Measurements from ENCODE around the gene GART.
"Not testable (repeated sequence)": the region's sequence is repeated elsewhere in the genome, so short reads cannot be mapped to it uniquely, and the experiment has no call there.

GART gene

DNA sequence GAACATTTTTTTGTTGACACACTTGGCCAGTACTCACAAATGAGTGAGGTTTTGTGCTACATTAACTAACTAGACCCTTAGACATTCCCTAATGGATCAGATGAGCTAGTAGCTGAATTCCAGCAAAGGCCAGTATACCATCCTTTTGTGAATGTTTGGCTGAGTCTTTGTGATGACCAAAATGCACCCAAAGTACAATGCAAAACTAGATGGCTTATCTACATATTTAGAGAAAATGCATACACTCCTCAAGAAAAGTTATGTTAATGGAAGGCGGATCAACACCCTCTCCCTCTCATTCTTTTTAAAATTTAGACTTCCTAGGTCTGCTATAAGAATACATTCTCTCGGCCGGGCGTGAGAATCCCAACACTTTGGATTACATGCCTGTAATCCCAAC is 30.3 kb downstream of the GART start:
- no peak for DNase-seq

DNA sequence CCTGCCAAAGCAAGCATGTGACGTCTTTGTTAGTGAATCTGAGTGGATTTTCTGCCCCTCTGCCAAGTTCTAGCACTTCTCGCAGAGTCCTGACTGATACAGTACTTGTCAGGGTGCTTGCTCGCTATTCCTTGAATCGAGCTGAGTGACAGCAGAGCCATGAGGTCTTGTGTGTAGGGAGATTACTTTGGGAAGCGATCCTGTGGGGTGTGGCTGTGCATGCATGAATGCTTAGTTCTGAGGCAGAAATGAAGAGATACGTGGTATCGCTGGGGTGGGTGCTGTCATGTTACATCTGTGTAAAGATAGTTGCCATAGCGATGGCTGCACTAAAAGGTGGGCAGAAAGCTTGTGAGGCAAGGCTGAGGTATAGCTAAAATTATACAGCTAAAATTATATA is 31.1 kb downstream of the GART start:
- no peak for DNase-seq

DNA sequence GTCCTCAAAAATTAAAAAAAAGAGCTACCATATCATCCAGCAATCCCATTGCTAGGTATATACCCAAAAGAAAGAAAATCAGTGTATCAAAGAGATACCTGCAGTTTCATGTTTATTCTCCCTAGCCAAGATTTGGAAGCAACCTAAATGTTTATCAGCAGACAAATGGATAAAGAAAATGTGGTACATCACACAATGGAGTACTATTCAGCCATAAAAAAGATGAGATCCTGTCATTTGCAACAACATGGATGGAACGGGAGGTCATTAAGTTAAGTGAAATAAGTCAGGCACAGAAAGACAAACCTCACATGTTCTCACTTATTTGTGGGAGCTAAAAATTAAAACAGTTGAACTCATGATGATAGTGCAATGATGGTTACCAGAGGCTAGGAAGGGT is 34.9 kb downstream of the GART start:
- not testable (repeated sequence) for DNase-seq

DNA sequence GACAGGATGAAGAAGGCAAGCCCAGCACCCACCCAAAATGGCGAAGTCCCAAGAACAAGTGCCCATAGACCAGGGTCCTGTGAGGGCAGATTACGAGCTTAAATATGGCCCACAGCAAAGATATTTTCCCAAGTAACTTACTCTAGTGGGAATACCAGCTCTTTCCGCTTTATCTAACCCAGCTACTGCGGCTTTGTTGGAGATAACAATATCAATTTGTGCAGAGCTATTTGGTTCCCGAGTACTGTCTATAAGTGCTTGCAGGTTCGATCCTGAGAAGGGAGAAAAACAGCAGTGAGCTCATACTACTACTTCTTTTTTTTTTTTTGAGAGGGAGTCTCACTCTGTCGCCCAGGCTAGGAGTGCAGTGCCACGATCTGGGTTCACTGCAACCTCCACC is 36.1 kb downstream of the GART start:
- DNase-seq, result no peak

DNA sequence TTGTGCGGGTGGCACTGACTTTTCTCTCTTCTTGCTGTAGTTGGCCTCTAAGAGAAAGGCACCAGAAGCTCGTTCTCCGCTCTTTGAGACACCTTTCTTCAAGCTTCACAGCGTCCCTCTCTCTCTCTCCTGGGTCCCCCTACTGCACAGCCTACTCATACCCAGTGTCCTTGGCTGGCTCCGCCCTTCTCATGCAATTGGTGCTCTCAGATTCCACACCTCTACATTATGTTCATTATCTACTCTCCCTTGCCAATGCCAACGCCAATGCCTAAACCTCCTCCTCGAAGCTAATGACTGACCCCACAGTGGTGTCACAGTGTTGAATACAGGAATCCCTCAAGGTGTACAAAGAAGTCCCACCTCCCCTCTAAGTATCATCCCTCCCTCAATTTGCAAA is 45.6 kb downstream of the GART start:
- no peak for DNase-seq

DNA sequence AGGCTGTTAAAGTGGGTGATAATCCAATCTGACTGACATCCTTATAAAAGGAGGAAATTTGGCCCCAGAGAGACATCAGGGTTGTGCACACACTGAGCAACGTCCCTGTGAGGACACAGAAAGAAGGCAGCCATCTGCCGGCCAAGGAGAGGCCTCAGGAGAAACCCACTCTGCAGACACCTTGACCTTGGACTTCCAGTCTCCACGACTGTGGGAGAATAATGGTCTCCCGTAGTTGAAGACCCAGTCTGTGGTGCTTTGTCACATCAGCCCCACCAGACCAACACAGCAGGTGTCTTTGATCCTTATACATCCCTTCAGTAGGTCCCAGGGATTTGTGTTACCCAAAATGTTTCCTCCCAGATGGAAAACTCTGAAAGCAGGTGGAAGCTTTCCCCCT is 46.2 kb downstream of the GART start:
- no peak for DNase-seq

DNA sequence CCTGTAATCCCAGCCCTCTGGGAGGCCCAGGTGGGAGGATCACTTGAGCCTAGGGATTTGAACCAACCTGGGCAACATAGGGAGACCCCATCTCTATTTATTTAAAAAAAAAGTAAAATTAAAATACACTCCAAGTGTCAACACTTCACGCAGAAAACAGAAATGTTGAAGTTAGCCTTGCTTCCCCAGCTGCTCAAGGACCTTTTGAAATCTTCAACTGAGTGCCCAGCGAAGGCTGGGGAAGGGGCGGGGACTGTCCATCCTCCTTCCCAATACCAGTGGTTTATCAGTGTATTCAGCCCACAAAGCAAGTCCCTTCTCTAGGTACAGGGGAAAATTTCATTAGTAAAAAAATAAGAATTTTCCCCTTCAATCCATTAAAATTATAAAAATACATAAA is 48.2 kb downstream of the GART start:
- DNase-seq, result no peak

DNA sequence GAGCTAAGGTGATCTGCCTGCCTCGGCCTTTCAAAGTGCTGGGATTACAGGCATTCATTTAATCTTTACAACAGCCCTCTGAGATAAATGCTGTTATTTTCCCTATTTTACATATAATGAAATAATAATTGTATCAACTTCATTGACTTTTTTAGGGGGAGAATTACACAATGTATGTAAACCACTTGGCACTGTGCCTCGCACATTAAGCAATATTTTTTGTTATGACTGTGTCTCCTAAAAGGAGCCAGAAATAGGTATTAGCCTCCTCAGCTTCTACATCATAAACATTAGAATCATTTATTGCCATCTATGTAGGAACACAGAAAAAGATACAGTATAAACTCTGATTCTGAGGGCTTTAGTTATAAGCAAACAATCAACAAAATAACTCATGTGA is 49.3 kb downstream of the GART start:
- peak; percentile 61 for DNase-seq

DNA sequence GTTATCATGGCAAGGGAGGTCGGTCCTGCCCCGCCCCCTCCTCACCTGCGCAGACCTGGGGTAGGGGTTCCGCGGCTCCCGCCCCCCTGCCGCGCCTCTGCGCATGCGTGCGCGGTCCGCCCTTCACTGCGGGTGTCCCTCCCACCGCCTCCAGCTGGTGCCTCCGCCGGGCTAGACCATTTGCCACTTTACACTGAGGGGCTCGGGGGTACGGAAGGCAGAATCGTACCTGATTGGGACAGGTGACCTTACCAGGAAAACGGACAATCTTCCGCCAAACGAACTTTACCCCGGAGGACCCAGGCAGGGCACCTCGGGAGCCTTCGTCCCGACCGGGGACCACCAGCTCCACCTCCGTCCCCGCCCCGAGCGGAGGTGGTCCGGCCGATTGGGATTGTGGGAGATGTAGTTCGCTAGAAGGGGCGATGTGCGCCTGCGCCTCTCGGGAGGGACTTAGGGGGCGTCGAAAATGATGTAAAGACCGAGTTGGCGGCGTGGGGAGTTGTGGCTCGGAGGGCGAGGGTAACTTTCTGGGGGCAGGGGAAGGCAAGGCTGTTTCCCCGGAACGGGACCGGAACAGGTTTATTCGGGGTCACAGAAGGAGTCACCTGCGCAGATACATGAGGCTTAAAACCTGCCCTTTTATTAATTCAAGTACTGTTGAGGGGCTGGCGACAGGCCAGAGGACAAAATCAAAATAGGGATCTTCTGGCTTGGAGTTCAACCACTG is 50.4 kb downstream of the GART start, which contains the start of gene DNAJC28:
Gene DNAJC28, minus strand, starts transcription at position 344 of the 730 bp plus-strand sequence. CDS start 2,323 bp downstream, outside the sequence.
- peak; percentile 95 for DNase-seq

DNA sequence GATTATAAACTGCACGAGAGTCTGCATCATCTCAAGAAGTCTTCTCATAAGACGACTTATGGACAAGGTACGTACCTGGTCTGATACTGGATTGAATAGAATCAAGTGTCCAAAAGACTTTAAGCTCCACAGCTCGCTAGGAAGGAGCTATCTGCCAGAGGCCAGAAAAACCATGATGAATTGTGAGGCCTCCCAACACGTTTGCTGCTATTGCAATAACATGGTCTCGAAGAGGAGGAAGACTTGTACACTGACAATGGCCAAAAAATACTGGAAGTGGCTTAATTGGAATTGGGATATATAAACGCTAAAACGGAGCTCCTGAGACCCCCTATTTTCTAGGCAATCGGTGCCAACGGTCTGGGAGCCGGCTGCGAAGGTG is 50.9 kb downstream of the GART start:
- no peak for DNase-seq

DNA sequence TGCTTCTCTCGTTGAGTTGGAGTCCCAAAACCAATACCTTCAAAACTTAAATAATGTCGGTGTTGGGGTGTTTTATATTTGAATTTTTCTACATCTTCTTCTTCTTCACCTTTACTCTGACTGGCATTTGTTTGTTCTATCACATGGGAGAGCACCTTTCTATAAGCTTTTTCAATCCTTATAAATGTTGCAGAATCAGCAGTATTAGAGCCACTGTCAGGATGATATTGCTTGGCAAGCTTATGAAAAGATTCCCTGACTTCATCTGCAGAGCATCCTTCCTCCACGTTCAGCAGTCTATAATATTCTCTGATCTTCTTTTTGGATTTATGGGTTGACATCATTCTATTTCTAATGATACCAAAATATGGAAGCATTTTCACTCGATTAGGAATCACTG is 53.0 kb downstream of the GART start:
- DNase-seq, result no peak

DNA sequence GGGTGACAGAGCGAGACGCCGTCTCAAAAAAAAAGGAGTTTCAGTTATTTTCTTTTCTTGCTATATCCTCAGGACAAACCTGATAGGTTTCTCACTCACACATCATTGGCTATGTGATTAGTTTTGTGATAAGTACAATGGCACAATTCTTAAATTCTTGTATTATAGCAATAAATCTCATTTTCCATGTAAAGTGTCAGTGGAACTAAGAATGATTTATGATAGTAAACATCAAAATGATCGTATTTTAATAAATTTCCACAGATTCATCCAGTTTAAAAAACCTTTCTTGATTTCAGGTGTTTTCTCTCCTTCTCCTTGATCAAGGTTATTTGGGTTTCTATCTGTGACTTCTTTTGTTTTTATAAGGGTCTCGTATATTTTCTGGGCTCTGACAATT is 53.9 kb downstream of the GART start:
- DNase-seq, result no peak

DNA sequence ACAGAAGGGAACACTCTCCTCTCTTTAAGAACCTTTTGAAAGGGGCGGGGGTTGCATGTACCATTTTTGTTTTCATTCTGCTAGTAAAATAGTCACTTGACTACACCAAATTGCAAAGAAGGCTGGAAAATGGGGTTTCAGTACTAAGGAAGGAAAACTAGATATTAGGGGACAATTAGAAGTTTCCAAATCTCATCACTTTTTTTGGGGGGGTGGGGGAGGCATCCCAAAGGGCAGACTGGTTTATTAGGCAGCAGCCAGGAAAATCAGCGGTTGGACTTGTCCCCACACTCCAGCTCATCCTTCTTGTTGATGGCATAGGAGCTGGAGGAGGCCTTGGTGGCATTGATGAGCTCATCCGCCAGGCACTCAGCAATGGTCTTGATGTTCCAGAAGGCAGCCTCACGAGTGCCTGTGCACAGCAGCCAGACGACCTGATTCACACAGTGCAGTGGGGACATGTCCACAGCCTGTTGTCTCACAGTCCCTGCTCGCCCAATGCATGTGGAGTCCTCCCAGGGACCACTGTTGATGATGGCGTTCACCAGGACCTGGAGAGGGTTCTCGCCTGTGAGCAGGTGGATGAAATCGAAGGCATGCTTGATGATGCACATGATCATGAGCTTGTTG is 60.5 kb downstream of the GART start:
- peak; percentile 4 for DNase-seq

DNA sequence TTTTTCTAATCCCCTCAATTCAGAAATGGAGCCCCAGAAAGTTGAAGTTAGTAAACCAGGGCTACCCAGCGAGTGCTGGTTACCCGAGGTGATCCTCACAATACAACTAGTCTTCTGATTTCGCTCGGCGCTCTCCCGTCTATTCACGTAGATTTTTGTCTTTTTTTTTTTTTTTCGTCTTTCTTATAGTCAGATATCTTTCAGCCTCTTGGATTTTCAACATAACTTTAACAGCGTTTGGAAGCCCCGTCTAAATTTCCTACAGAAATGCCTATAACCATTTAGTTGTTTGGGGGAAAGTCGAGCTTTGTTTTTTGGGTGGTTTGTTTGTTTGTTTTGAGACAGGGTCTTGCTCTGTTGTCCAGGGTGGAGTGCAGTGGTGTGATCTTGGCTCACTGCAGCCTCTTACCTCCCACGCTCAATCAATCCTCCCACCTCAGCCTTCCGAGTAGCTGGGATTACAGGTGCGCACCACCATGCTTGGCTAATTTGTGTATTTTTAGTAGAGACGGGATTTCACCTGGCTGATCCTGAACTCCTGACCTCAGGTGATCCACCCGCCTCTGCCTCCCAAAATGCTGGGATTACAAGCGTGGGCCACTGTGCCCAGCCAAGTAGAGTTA is 61.3 kb downstream of the GART start:
- no peak for DNase-seq

DNA sequence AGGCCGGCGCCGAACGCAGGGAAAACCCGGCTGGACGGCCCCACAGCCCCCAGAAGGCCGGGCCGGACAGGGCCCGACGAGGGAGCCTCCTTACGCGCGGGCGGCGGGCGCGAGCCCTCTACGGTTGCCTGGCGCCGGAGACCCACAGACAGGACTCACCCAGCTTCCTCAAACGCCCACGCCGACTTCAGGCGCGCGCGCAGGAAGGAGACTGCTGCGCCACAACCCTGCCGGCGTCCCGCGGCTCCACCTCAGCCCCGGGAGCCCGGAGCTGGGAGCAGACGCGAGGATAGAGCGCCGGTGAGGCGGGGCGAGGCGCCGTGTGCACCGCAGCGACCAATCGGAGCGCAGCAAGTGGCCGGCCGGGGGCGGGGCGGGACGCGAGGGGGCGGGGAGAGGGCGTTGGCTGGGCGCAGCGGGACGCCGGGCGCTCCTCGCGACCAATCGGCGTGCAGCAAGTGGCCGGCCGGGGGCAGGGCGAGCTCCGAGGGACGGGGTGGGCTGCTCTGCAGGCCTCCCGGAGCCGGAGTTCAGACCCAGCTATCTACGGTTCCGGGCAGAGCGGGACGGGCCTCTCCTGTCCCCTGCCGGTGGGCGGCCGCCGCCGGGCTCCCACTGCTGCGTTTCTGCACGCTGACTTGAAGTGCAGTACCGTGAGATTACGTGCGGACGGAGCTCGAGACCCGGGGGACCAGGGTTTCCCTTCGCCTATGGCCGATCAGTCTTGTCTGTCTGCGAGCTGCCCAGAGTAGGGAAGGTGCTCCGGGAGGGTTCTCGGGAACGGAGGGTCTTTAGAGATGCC is 62.0 kb downstream of the GART start, which contains the start of gene TMEM50B:
Gene TMEM50B, minus strand, starts transcription at position 296 of the 802 bp plus-strand sequence. CDS start 11,089 bp downstream, outside the sequence.
- peak; percentile 94 for DNase-seq

DNA sequence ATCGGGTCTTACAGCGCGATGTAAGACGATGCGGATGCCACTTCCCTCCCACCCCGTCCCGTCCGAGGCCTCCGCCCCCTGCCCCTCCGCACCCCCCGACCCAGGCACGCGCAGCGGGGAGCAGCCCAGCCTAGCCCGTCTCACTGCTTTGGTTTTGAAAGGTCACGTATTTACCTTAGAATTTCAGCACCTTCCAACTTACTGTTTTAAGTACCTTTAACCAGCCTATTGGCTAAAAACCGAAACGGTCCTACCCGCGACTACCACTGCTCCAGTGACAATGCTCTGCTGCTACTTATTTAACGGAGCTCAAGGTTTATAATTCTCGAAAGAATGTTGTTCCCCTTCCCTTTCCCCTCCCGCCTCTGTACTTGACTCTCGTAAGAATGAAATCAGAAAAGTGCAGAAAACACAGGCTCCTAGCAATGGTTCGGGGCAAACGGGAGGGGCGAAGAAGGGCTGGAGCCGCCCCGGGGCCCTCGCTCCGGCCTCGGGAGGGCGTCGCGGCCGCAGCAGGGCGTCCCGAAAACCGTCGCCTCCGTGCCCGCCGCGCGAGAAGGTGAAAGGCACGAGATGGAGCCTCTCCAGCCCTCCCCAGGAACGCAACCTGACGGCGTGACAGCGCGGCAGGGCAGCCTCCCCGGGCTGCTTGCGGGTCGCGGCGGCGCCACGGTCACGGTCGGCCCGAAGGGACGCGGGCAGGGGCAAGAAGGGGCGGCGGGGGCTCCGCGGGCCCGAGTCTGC is 62.8 kb downstream of the GART start:
- peak; percentile 10 for DNase-seq

DNA sequence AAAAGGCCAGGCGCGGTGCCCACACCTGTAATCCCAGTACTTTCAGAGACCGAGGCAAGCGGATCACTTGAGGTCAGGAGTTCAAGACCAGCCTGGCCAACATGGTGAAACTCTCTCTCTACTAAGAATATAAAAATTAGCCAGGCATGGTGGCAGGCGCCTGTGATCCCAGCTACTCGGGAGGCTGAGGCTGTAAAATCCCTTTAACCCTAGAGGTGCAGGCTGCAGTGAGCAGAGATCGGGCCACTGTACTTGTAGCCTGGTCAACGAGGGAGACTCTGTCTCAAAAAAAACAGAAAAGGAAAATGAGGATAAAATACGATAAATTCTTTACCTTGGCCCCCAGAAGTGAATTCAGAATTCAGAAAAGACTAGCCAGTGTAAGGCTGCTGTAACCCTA is 63.7 kb downstream of the GART start:
- DNase-seq, result no peak

DNA sequence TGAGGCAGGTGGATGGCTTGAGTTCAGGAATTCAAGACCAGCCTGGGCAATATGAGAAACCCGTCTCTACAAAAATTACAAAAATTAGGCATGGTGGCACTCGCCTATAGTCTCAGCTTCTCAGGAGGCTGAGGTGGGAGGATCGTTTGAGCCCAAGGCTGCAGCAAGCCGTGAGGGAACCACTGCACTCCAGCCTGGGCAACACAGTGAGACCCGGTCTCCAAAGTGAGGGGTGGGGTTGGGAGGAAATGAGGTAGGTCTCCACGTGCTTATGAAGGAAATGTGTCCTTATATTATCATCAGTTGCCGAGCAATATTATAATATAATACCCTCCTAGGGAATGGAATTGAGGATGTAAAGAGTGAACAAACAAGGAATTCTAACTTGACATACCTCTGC is 64.9 kb downstream of the GART start:
- no peak for DNase-seq

DNA sequence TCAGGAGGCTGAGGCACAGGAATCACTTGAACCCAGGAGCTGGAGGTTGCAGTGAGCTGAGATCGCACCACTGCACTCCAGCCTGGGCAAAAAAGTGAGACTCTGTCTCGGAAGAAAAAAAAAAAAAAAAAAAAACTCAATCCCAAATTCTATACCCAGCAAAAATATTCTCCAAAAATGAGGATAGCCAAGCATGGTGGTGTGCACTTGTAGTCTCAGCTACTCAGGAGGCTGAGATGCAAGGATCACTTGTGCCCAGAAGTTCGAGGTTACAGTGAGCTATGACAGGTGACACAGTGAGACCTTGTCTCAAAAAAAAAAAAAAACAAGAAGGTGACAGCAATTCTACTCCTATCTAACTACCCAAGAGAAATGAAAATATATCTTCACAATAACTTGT is 68.6 kb downstream of the GART start:
- DNase-seq, result no peak

DNA sequence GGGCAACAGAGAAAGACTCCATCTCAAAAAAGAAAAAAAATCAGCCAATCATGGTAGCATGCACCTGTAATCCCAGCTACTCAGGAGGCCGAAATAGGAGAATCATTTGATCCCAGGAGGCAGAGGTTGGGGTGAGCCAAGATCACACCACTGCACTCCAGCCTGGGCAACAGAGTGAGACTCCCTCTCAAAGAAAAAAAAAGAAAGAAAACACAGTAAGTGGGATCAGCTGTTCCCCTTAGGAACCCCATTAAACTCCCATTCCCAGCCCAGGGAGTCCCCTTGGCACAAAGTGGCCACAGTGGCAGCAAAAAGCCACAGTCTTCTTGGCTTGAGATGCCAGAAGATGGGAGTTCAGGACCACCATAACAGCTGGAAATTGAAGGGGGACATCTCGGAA is 71.2 kb downstream of the GART start:
- no peak for DNase-seq

DNA sequence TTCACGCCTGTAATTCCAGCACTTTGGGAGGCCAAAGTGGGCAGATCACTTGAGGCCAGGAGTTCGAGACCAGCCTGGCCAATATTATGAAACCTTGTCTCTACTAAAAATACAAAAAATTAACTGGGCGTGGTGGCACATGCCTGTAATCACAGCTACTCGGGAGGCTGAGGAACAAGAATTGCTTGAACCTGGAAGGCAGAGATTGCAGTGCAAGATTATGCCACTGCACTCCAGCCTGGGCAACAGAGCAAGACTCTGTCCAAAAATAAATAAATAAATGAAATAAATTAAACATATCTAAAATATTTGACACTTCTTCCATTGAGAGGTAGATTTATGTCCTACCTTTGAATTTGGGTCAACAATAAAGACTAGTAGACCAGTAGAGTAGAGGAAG is 72.7 kb downstream of the GART start:
- DNase-seq, result not testable (repeated sequence)

DNA sequence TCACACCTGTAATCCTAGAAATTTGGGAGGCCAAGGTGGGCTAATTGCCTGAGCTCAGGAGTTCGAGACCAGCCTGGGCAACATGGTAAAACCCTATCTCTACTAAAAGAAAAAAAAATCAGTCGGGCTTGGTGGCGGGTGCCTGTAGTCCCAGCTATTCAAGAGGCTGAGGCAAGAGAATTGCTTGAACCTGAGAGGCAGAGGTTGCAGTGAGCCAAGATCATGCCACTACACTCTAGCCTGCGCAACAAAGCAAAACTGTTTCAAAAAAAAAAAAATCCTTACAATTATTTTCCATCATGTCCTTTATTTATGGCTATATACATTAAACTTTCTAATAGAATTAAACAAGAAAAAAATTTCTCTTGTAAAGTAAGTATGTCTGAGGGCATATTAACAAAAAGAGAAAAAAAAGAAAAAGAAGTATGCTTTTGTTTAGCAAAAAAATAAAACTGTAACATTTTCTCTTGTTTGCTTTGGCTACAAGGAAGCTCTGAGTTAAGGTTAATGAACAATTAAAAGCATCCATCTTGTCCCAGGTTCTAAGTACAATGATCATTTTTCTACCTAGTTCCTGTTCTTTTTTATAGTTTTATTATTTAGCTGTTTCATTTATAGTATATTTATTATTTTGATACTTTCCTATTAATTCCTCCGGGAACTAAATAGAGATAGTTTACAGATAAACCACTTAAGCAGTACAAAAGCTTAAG is 80.2 kb downstream of the GART start:
- DNase-seq, result no peak

All from fibroblast of upper back skin (primary cell).